Esophagus mucosa (tissue), 1 donor: Measurements from ENCODE around the gene DPY30. TPM values are rescaled to one million over a fixed set of nuclear protein-coding genes. Genes with fewer than 3 reads are reported as not detected.
A peak's percentile ranks its signal among the peaks of the same experiment; 100 is the strongest.
"Not testable (repeated sequence)": the region's sequence is repeated elsewhere in the genome, so short reads cannot be mapped to it uniquely, and the experiment has no call there.

Experiments used
- ATAC-seq: fragments of 200-7000 bp; cut with Tn5 transposase; one replicate; pipeline ENCODE4 v1.9.1; 2020
- total RNA-seq: library from RNA; stranded (reverse); gene quantifications from one replicate; pipeline ENCODE4 v1.2.4, GENCODE V29; 2023
- donor health status: DM: yes; HTN: yes; CAD: no.

Gene DPY30
- 55.9 TPM for total RNA-seq

DNA sequence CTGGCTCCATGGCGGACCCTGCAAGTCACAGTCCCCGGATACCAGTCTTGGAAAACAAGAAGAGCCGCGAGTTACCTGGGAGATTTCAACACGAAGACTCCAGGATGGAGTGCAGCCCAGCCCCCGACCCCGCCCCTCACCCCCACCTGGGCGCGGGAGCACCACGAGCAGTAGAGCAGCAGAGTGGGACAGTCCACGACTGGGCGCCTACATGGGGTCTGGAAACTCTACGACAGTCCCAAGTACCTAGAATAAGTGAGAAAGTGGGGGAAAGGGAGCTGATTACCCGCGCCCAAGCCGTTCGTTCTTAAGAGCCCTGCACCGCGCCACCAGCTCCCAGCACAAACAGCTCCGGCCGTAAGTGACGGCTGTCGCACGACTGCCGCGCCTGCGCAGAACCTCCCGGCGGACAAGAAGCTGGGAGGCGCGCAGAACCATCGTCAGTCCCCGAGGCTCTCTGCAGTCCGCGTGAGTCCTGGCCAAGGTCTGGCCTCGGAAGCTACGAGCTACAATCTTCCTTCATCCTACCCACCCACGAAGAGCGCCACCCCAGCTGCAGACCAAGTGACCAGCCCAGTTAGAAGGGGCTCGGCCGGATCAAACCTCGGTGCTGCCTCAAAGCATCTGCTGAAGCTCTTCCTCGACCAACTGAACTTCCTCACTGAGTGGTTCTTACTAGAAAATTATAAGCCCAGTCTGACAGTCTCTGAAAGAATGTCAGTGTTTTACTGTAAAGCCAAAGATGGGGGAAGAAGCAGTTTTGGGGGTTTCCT, at the start of gene DPY30:
DPY30 (minus strand) TSS at position 359 of the 773 bp plus-strand sequence; CDS start at position 10, 349 bp downstream.
- ATAC-seq = peak; percentile 97

DNA sequence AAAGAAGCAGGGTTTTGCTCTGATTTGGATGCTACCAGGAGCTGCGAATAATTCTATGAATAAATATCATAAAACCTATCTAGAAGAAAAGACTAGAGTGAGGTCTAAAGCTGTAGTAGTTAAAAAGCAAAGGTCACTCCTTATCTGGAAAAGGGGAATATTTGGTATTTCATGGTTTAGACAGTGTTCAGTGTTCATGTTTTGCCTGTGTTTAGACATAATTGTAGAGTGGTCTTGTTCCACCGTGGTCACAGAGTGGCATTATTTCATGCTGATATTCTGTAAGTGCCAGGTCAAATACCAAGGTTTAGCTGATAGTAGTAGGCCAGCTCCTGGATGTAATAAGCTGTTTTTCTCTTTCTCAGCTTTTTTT, 34.5 kb upstream of the DPY30 start:
- no peak for ATAC-seq

- ATAC-seq = no peak
Observed at GRCh38 chr2:32067549-32067948, 27.9 kb upstream of the DPY30 start.

DNA sequence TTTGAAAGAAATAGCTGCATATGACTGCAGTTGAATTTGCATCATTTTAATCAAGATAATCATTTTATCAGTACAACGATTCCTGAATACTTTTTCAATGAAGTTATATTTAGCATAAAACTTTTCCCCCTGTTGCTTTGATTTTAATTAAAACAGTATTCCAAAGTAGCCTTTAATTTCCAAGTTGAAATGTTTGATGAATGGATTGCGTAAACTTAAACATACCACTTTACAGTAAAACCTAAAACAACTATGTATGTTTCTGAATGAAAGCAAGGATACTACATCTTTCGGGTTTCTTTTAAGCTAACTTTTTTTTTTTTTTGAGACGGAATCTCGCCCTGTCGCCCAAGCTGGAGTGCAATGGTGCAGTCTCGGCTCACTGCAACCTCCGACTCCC, 25.1 kb upstream of the DPY30 start:
- no peak for ATAC-seq

GRCh38 chr2:32064021-32064601, 24.5 kb upstream of the DPY30 start:
- peak; percentile 3 for ATAC-seq

GRCh38 chr2:32063310-32064020, 23.9 kb upstream of the DPY30 start, which contains the start of gene SPAST:
SPAST (plus strand) TSS chr2:32063556; CDS start chr2:32063832, 276 bp downstream.
- ATAC-seq = peak; percentile 98

GRCh38 chr2:32061973-32062861, 22.6 kb upstream of the DPY30 start:
- no peak for ATAC-seq

DNA sequence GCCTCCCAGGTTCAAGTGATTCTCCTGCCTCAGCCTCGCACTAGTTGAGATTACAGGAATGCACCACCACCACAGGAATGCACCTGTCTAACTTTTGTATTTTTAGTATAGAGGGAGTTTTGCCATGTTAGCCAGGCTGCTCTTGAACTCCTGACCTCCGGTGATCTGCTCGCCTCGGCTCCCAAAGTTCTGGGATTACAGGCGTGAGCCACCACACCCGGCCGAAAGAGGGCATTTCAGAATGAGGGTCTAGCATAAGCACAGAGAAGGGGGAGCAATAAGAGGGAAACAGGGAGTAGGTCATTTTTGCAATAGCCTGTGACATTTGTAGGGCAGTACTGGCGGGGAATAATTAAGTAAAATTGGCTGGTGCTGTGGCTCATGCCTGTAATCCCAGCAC, 21.8 kb upstream of the DPY30 start:
- no peak for ATAC-seq

GRCh38 chr2:32060266-32060665, 20.7 kb upstream of the DPY30 start:
- ATAC-seq = no peak

DNA sequence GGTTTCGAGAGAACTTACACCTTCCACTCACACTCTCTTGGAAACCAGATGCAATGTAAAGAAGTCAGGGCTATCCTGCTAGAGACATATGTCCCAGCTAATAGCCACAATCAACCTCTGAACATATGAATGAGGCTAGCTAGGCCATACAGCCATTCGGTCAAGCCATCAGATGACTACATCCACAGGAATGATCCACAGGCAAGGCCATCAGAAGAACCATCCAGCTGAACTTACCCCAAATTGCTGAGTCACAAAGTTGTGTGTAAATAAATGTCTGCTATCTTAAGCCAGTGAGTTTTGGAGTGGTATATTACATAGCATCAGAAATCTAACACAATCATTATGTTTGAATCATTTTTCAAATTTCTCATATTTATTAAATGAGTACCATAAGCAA, 18.5 kb upstream of the DPY30 start:
- ATAC-seq = no peak

GRCh38 chr2:32054583-32054982, 15.0 kb upstream of the DPY30 start:
- not testable (repeated sequence) for ATAC-seq

GRCh38 chr2:32051836-32052439, 12.3 kb upstream of the DPY30 start:
- ATAC-seq = no peak

DNA sequence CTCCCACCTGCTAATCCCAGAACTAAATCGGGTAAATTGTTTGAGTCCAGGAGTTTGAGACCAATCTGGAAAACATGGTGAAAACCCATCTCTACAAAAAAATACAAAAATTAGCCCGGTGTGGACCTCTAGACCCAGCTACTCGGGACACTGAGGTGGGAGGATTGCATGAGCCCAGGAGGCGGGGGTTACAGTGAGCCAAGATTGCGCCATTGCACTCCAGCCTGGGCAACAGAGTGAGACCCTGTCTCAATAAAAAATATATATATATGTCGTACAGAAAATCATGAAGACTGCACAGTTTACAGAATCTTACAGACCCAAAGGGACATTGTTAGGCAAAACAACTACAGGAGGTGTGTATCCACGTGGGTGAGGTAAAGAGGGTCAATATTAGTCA, 4.0 kb upstream of the DPY30 start:
- ATAC-seq = no peak

- peak; percentile 55 for ATAC-seq
Observed at GRCh38 chr2:32034198-32034887, 5.3 kb downstream of the DPY30 start.

DNA sequence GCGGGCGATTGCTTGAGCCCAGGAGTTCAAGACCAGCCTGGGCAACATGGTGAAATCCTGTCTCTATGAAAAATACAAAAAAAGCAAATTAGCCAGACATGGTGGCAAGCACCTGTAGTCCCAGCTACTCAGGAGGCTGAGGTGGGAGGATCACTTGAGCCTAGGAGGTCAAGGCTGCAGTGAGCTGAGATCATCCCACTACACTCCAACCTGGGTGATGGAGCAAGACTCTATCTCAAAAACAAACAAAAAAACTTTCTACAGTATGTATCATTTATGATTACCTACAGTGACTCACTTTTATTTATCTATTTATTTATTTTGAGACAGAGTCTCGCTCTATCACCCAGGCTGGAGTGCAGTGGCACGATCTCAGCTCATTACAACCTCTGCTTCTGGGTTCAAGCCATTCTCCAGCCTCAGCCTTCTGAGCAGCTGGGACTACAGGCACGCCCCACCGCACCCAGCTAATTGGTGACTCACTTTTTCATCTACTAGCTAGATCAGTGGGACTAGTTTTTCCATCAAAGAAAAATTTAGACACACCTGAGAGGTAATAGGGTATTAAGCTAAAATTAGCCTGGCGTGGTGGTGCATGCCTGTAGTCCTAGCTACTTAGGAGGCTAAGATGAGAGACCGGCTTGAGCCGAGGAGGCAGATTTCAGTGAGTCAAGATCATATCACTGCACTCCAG, 20.7 kb downstream of the DPY30 start:
- peak; percentile 90 for ATAC-seq

DNA sequence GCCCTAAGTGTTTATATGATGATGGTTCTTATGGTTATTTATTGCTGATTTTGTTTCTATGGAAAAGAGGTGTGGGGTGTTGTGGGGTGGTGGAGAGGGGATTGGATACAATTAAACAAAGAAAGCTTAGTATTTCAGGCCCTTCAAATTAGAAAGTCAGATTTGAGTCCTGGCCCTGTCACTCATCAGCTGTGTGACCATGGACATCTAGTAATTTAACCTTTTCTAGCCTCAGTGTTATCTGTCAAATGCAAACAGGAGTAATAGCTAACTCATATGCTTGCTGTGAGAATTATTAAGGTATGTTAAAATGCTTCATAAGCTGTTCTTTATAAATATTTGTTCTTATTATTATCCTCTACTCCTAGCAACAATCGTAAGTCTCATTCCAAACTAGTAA, 26.7 kb downstream of the DPY30 start:
- no peak for ATAC-seq

- ATAC-seq = no peak
Observed at GRCh38 chr2:32011485-32011960, 28.1 kb downstream of the DPY30 start.

DNA sequence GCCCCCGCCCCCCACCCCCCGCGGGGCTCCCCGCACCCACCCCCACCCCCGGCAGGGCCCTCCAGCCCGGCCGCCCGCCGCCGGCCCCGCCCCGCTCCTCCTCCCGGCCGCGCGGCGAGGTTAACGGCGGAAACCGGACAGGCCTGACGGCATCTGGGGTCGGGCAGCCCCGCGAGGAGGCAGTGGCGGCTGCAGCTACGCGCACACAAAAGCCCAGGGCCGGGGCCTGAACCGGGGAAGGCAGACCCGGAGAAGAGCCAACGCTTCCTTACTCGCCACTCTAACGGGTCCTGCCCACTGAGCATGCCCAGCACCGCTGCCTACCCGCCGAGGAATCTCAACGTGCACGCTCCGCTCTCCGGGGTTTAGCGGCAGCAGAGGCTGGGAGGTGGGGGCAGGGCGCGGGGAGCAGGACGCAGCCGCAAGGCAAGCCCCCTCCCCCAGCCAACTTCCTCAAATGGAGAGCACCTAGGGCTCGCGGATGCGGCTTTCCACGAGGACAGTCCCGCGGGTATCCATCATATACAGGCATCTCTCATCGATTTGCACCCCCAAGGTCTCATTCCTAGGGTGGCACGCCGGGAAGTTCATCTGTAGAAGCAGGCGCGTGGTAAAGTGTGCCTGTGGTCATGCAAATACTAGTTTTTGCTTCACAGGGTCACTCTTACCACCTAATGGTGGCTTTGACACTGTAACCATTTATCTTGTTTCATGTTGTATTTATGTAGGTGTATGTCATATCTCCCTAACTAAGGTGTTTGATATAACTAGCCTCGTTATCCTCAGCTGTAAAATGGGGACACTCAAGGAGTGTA, 28.7 kb downstream of the DPY30 start, which contains the start of gene MEMO1:
MEMO1 (minus strand) TSS at position 339 of the 815 bp plus-strand sequence. CDS start 761 bp downstream, outside the sequence.
- peak; percentile 88 for ATAC-seq

GRCh38 chr2:32010280-32010669, 29.3 kb downstream of the DPY30 start:
- peak; percentile 84 for ATAC-seq
